Esophagus (tissue), 2 donors: ENCODE results near the gene SEPHS1. TPM values are rescaled to one million over a fixed set of nuclear protein-coding genes. Genes with fewer than 3 reads are reported as not detected.
A peak's percentile ranks its signal among the peaks of the same experiment; 100 is the strongest.
"Not testable (repeated sequence)": the region's sequence is repeated elsewhere in the genome, so short reads cannot be mapped to it uniquely, and the experiment has no call there.

Source experiments
- H3K27ac ChIP-seq, 2 donors: one replicate each; pipeline ENCODE4 v1.5.1; 2013; ENCODE audit warnings: low read depth in 2 of 2, mild to moderate bottlenecking in 2 of 2, inconsistent platforms in 1 of 2, low read length in 1 of 2, moderate library complexity in 1 of 2
- H3K27me3 ChIP-seq, 2 donors: one replicate each; pipeline ENCODE4 v1.6.1; 2013; ENCODE audit warnings: low read length in 2 of 2, control low read depth in 1 of 2, mild to moderate bottlenecking in 1 of 2; ENCODE audit not compliant: insufficient read depth in 2 of 2, control insufficient read depth in 1 of 2
- H3K36me3 ChIP-seq, 2 donors: one replicate each; pipeline ENCODE4 v1.6.1; 2013; ENCODE audit warnings: low read length in 1 of 2; ENCODE audit not compliant: control insufficient read depth in 2 of 2, insufficient read depth in 2 of 2
- H3K4me1 ChIP-seq, 2 donors: one replicate each; pipeline ENCODE4 v1.6.1; 2013; ENCODE audit warnings: low read length in 1 of 2; ENCODE audit not compliant: control insufficient read depth in 2 of 2, insufficient read depth in 2 of 2
- H3K4me3 ChIP-seq, 2 donors: one replicate each; pipeline ENCODE4 v1.5.1; 2013; ENCODE audit warnings: low read length in 2 of 2, mild to moderate bottlenecking in 2 of 2, low read depth in 1 of 2, moderate library complexity in 1 of 2
- H3K9me3 ChIP-seq, 2 donors: one replicate each; pipeline ENCODE4 v1.6.1; 2013; ENCODE audit warnings: mild to moderate bottlenecking in 2 of 2, low read depth in 1 of 2, low read length in 1 of 2, moderate library complexity in 1 of 2; ENCODE audit not compliant: control insufficient read depth in 2 of 2, insufficient read depth in 1 of 2
- WGBS, 2 donors: extraction: QIAGEN DNeasy Blood & Tissue Kit; methylation state at CpG; one replicate each; pipeline ENCODE4 v1.1.7; 2013; 5-methylcytosine and 5-hydroxymethylcytosine counted together
- polyA plus RNA-seq, 2 donors: library from polyadenylated mRNA; stranded (reverse); fragments of 200-250 nt; gene quantifications; one replicate each; pipeline ENCODE4 v1.2.3, GENCODE V29; 2013
- donor health status: healthy with polysubstance abuse.
- donor health status: Bipolar disorder and iron deficiency.

Gene SEPHS1
- polyA plus RNA-seq, 2 donors, result 15.8 to 25.8 TPM

DNA sequence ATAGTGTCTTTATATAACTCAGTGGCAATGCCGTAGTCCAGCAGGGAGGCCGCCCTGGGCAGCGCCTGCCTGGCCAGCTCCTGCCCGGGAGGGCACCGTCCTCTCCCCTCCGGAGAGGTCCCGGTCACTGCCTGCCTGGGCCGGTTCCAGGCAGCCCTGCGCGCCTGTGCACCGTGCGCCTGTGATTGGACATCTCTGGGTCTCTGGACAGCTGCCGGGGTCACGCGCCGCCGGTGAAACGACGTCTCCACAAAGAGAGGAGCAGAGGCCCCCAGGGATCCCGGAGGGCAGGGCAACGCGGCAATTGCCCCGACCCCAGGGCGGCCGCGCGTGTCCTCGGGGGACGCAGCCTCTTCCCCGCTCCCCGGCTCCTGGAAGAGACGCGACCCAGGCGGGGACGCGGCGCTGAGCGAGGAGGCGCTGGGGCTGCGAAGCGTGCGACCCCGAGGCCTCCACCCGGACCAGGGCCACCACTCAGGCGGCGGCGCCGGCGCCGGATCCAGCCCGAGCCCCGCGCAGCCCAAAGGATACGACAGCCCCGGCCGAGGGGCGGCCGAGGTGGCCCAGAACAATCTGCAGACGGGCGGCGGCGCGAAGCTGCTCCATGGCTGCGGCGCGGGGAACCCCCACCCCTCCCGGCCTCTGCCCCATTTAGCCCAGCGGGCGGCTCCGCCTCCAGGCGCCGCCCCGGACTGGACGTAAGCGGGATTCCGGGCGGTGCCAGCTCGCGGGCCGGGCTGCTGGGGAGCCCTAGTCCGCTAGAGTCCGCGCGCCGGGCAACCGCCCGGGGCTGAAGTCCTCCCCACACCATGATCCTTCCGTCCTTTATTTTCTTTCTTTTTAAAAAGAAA lies 48.4 kb downstream of the SEPHS1 start, which contains the start of gene PHYH:
Gene PHYH, minus strand, starts transcription at position 628 of the 851 bp plus-strand sequence. Its CDS starts 22 bp downstream, at position 606.
- H3K4me3 ChIP-seq, result peak within 1 kb of the TSS; percentile 66 to 83
- 0 to 1% methylated on average over 46 to 88 of the region's 88 CpGs for WGBS, 2 donors
- no peaks in the 10 kb centered on the region for H3K9me3 ChIP-seq
- H3K27ac ChIP-seq, result peak within 1 kb of the TSS; percentile 91 to 97
- H3K27me3 ChIP-seq, result no peaks in the 10 kb centered on the region
- H3K4me1 ChIP-seq, result peaks cover 0 to 6% of the 10 kb centered on the region in 2 donors
- no peaks in the 10 kb centered on the region for H3K36me3 ChIP-seq

DNA sequence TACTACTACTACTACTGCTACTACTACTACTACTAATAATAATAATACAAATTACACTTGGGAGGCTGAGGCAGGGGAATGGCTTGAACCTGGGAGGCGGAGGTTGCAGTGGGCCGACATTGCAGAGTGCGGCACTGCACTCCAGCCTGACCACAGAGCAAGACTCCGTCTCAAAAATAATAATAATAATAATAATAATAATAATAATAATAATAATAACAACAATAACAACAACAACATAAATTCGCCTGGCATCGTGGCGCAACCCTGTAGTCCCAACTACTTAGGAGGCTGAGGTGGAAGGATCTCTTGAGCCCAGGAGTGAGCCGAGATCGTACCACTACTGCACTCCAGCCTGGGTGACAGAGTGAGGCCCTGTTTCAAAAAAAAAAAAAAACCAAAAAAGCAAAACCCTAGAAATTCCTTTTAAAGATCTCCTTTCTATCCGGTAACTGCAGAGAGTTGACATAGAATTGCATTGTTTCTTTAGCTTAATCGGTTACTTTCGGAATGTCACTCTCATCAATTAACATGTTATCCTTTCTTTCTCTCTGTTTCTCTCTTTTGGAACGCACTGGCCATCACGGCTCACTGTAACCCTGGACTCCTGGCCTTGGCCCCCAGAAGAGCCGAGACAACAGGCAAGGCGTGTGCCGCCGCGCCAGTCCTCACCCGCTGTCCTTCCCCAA lies 49.2 kb downstream of the SEPHS1 start:
- WGBS, 2 donors, result 45% methylated on average over 19 to 20 of the region's 20 CpGs
- peak overlapping the region; percentile 66 to 83 for H3K4me3 ChIP-seq
- H3K36me3 ChIP-seq, result peaks cover 0 to 2% of the 10 kb centered on the region in 2 donors
- peaks cover 0 to 6% of the 10 kb centered on the region in 2 donors for H3K4me1 ChIP-seq
- no peaks in the 10 kb centered on the region for H3K27me3 ChIP-seq
- H3K9me3 ChIP-seq, result no peaks in the 10 kb centered on the region
- H3K27ac ChIP-seq, result peak overlapping the region; percentile 91 to 97

DNA sequence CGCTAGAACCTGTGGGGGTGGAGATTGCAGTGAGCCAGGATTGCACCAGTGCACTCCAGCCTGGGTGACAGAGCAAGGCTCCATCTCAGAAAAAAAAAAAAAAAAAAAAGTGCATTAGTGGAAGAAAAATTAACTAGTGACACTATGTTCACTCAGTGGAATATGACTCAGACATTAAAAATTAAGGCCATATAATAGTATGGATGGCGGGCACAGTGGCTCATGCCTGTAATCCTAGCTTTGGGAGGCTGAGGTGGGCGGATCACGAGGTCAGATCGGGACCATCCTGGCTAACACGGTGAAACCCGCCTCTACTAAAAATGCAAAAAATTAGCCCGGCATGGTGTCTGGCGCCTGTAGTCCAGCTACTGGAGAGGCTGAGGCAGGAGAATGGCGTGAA lies 51.6 kb downstream of the SEPHS1 start:
- no peaks in the 10 kb centered on the region for H3K27me3 ChIP-seq
- no peak overlapping the region for H3K27ac ChIP-seq
- no peaks in the 10 kb centered on the region for H3K9me3 ChIP-seq
- peaks cover 0 to 6% of the 10 kb centered on the region in 2 donors for H3K4me1 ChIP-seq
- H3K4me3 ChIP-seq, result no peak overlapping the region
- 94% methylated on average over 10 of the region's 10 CpGs for WGBS, 2 donors
- peaks cover 2 to 4% of the 10 kb centered on the region in 2 donors for H3K36me3 ChIP-seq

DNA sequence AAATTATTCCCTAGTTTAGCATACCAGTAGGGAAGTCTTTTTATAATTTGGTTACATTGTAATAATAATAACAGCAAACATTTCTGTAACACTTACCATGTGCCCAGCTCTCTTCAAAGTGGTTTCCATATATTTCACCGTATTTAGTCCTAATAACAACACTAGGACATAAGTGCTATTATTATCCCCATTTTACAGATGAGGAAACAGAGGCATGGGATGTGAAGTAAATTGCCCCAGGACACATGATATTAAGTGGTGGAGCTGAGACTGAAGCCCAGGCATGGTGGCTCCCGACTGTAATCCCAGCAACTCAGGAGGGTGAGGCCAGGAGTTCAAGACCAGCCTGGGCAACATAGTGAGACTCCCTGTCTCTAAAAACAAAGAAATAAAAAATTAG lies 53.3 kb downstream of the SEPHS1 start:
- 91 to 95% methylated on average over 2 of the region's 2 CpGs for WGBS, 2 donors
- Histone ChIP-seq H3K27ac (no peak overlapping the region), H3K9me3 (no peaks in the 10 kb centered on the region), H3K27me3 (no peaks in the 10 kb centered on the region), H3K36me3 (peaks cover 2 to 4% of the 10 kb centered on the region in 2 donors), H3K4me1 (peaks cover 0 to 4% of the 10 kb centered on the region in 2 donors), H3K4me3 (no peak overlapping the region)

DNA sequence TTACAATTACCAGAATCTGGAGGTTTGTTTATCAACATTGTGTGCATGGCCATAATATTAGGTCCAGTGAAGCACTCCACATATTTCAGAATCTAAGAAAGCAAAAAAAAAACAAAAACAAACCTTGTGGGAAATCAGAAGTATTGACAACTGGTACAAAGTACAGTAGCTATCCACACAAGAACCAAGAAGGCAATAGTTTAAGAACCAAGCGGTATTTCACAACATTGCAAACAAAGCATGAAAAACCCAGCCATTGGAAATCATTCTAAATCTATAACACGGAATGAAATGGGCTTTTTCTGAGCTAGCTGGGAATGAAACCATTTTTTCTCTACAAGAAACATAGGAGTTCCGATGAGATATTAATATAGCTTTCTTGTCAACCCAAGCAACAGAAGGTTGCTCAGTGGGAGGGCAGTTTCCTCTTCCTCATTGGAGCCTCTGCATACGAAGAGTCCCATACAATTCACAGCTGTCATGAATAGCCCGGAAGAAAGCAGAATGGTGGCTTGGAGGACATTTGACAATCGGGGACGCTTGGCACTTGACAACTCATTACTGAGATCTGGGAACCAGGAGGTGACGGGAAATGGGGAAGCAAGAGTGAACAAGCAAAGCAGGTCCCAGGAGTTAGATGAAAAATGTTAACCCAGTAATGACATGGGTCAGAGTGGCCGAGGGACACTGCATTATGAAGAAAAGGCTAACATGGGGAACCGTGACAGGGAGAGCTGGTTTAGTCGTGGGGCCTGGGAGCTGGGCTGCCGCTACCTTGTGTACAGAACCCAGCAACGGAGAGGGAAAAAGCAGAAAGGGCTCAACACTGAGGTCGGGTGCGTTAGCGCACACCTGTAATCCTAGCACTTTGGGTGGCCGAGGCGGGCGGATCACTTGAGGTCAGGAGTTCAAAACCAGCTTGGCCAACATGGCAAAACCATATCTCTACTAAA lies 56.0 kb downstream of the SEPHS1 start:
- H3K27me3 ChIP-seq, result no peaks in the 10 kb centered on the region
- H3K9me3 ChIP-seq, result no peaks in the 10 kb centered on the region
- H3K27ac ChIP-seq, result no peak overlapping the region
- H3K36me3 ChIP-seq, result peaks cover 2 to 4% of the 10 kb centered on the region in 2 donors
- 94 to 95% methylated on average over 19 of the region's 19 CpGs for WGBS, 2 donors
- H3K4me3 ChIP-seq, result no peak overlapping the region
- H3K4me1 ChIP-seq, result no peaks in the 10 kb centered on the region

DNA sequence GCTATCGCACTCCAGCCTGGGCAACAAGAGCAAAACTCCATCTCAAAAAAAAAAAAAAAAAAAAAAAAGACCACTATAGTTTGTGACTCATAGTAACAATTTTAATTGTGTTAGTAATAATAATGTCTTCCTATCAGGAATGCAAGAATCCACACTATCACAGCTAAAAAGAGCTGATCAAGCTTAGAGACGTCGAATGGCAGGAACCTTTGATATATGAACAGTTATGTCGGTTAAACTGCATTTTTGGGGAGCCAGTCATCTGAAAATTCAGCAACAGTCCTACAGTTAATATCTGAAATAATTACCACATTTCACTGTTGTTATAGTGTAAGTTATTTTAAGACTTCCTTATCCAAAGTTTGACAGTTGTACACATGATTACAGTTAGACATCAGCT lies 57.0 kb downstream of the SEPHS1 start:
- peaks cover 2 to 4% of the 10 kb centered on the region in 2 donors for H3K36me3 ChIP-seq

DNA sequence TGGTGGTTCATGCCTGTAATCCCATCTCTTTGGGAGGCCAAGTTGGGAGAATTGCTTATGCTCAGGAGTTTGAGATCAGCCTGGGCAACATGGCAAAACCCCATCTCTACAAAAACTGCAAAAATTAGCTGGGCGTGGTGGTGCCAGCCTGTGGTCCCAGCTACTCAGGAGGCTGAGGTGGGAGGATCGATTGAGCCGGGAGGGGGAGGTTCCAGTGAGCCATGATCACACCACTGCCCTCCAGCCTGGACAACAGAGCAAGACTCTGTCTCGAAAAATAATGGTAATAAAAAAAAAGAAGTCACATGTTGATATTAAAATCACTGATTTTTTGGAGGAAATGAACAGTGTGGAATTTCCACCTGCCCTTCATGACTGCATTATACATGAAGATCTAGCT lies 64.0 kb downstream of the SEPHS1 start:
- H3K4me1 ChIP-seq, result no peaks in the 10 kb centered on the region
- H3K4me3 ChIP-seq, result no peak overlapping the region
- WGBS, 2 donors, result 85 to 93% methylated on average over 4 of the region's 4 CpGs
- H3K27ac ChIP-seq, result no peak overlapping the region
- H3K27me3 ChIP-seq, result no peaks in the 10 kb centered on the region
- H3K36me3 ChIP-seq, result no peaks in the 10 kb centered on the region
- H3K9me3 ChIP-seq, result no peaks in the 10 kb centered on the region

More for the DNA sequence above, 57.0 kb downstream of the SEPHS1 start:
- no peak overlapping the region for H3K4me3 ChIP-seq
- H3K27ac ChIP-seq, result no peak overlapping the region
- no peaks in the 10 kb centered on the region for H3K4me1 ChIP-seq
- H3K27me3 ChIP-seq, result no peaks in the 10 kb centered on the region
- WGBS, 2 donors, result 90 to 93% methylated on average over 4 of the region's 4 CpGs
- no peaks in the 10 kb centered on the region for H3K9me3 ChIP-seq

DNA sequence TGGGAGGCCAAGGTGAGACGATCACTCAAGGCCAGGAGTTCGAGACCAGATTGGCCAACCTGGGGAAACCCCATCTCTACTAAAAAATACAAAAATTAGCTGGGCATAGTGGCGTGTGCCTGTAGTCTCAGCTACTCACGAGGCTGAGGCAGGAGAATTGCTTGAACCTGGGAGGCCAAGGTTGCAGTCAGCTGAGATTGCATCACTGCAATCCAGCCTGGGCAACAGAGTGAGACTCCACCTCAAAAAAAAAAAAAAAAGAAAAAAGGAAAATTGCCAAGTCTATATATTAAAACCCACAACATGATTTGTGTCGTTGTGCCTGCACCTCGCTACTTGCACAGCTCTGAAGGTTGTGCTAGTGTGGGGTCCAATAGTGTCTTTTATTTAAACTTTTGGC lies 65.7 kb downstream of the SEPHS1 start:
- H3K9me3 ChIP-seq, H3K4me3 ChIP-seq, H3K27me3 ChIP-seq, H3K36me3 ChIP-seq, H3K4me1 ChIP-seq, H3K27ac ChIP-seq: not testable (repeated sequence)
- 91 to 95% methylated on average over 6 of the region's 6 CpGs for WGBS, 2 donors

DNA sequence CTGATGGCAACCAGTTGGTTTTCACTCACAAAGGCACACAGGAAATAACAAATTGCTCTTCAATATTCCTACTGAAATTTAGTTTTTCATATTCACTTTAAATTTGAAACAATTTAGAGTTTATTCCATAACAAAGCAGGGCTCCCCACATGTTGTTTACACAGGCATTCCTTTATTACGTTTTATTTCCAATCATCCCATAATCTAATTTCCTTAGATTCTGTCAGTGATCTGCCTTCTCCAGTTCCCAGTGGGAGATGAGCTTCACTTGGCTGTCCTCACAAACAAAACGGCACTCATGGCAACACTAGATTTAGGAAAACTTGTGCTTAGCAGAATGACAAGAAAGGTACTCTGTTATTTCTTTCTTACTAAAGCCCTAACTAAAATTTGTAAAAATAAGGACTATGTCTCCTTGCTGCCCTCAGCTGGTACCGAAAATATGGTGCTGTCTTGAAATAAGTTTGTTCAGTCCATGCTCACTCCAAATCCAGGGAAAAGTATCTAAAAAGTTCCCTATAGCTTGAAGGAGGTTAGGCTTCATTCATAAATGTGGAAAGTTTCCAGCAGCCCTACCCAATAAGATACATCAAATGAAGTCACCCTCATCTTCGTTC lies 71.2 kb downstream of the SEPHS1 start:
- WGBS, 2 donors, result 52 to 68% methylated on average over 4 of the region's 4 CpGs
- H3K9me3 ChIP-seq, result no peaks in the 10 kb centered on the region
- peaks cover 0 to 4% of the 10 kb centered on the region in 2 donors for H3K4me1 ChIP-seq

More for the DNA sequence above, 71.2 kb downstream of the SEPHS1 start:
- Histone ChIP-seq H3K36me3 (no peaks in the 10 kb centered on the region), H3K27me3 (no peaks in the 10 kb centered on the region), H3K27ac (no peak overlapping the region), H3K4me3 (no peak overlapping the region)
